GM18505 (cell line): Measurements from ENCODE around the gene TMX2.

Experiments used
- ATAC-seq: cut with Tn5 transposase; IDR thresholded peaks from one replicate; pipeline ENCODE4 v1.9.1; 2021; ENCODE audit not compliant: unreplicated experiment
- POLR2A ChIP-seq: IDR thresholded peaks from 4 replicates; pipeline ENCODE4 v1.6.1; 2011; ENCODE audit warnings: borderline replicate concordance; ENCODE audit not compliant: insufficient read depth, insufficient read length; ENCODE audit errors: extremely low read depth

Gene TMX2

GRCh38 chr11:57764021-57764420, 51.6 kb downstream of the TMX2 start:
- TF ChIP-seq POLR2A, result no peak

DNA sequence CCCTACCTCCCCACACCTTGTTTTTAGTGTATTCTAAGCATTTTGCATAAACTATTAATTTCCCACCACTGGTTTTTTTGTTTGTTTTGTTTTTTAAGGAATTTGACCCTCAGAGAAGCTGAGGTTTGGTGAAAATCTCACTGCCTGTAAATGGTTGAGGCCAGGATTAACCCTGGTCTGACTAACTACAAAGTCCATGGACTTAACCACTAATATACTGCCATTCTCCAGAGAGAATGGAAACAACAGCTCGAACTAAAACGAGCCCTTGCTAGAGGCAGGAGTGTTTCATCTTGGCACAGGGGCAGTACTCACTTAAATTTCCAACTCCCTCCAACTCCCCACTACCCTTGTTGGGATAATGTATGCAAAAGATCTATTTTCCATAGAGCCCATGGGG, 52.2 kb downstream of the TMX2 start:
- TF ChIP-seq POLR2A, result no peak
- no peak for ATAC-seq

More at GRCh38 chr11:57764021-57764420, 51.6 kb downstream of the TMX2 start:
- ATAC-seq, result no peak

GRCh38 chr11:57764972-57765371, 52.6 kb downstream of the TMX2 start:
- ATAC-seq, result no peak
- no peak for TF ChIP-seq POLR2A

GRCh38 chr11:57770793-57771192, 58.4 kb downstream of the TMX2 start:
- no peak for ATAC-seq
- no peak for TF ChIP-seq POLR2A

GRCh38 chr11:57771365-57771764, 59.0 kb downstream of the TMX2 start:
- ATAC-seq, result no peak
- no peak for TF ChIP-seq POLR2A

DNA sequence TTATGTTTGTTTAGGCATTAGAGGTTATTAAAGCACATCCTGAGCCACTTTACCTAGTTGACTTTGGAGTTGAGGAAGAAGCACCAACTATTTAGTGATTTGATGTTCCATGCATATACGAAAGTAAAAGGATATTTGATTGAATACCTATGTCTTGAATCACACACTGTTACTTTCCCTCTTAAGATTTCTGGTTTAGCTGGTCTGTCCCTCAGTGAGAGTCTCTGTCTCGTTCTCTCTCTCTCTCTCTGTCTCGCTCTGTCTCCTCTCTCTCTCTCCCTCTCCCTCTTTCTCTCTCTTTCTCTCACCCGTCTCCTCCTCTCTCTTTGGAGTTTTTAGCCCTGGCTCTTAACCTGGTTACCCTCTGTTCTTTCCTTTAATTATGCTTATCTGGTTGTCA, 60.2 kb downstream of the TMX2 start:
- no peak for TF ChIP-seq POLR2A
- no peak for ATAC-seq

- TF ChIP-seq POLR2A, result no peak
- ATAC-seq, result no peak
Measured at GRCh38 chr11:57773026-57773598, 60.7 kb downstream of the TMX2 start.

GRCh38 chr11:57775491-57775890, 63.1 kb downstream of the TMX2 start:
- ATAC-seq, result no peak
- TF ChIP-seq POLR2A, result no peak

DNA sequence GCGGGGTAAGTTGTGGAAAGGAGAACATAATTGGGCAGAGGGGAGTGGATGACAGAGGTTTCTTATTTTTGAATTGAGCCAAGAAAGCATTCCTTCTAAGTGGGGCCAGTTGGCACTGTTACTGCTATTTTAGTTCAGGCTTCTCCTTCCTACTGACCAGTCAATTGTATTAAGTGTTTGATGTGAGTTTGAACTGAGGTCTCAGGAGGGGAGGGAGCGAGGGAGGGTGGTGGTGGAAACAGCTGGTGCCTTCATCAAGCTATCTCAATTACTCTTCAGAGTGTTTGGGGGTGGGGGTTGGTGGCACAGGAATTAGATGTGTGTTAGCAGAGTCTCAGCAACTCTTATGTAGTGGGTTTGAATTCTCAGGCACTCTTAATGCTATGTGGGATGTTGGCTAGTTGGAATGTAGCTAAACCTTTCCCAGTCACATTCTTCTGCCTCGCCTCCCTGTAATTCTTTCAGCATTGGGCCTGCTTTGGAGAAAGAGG, 63.7 kb downstream of the TMX2 start:
- ATAC-seq, result no peak
- TF ChIP-seq POLR2A, result no peak

DNA sequence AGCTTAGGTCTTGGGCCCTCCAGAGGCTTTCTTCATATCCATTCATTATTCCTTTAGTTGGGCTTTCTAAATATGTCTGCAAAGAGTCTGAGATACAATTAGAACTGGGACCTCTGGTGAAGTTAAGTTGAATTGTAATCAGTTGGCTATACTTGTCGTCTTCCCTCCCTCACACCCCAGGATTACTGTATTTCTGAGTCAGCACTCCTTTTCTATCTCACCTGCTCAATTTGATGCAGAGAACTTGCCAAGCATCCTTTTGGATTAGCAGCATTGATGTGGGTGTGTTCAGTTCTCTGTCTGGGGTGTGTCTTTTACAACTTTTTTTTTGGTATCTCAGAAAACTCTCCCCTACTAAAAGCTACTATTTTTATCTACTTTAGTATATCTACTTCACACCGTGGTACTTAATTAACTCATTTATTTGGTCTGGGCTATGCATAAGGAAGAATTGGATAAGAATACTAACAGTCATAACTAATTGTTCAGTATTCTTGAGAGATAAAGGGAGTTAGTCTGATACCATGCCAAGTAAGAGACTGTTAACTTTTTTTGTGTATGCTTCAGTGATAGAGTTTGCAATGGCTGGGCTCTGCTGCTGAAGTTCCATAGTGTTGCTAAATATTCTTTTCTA, 64.3 kb downstream of the TMX2 start:
- TF ChIP-seq POLR2A, result no peak
- ATAC-seq, result no peak

GRCh38 chr11:57777969-57778317, 65.5 kb downstream of the TMX2 start:
- TF ChIP-seq POLR2A, result no peak
- no peak for ATAC-seq

DNA sequence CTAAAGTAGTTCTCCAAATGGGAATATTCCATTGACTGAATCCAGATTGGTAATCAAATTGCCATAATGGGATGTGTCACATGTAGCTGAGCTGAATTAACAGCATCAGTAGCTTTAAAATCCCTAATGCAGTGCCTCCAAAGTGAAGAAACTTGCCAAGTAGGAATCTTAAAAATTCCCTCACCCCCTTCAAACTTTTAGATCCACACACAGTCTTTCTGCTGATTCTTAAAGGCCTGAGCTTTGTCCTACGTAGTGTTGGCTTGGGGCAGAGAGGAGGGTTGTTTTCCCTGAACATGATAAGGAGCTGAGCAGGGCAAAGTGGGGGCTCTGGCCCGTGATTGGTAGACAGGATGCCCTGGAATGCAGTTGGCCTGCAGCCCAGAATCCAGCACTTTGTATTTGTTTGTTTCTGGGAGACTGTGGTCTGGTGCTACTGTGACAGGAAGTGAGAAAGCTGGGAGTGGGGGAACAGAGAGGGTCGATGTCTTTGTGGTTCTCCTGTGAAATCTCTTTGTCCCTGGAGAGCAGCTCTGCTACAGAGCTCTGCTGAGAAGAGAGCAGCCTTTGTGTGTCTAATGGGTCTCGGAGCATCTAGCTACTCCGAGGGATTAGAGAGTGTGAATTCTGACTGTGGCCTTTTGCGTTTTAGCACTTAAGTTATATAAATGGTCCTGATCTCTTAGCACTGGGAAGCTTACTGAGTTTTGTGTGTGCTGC, 66.1 kb downstream of the TMX2 start:
- TF ChIP-seq POLR2A, result no peak
- ATAC-seq, result no peak

- ATAC-seq, result no peak
- no peak for TF ChIP-seq POLR2A
Measured at GRCh38 chr11:57779276-57779675, 66.9 kb downstream of the TMX2 start.

DNA sequence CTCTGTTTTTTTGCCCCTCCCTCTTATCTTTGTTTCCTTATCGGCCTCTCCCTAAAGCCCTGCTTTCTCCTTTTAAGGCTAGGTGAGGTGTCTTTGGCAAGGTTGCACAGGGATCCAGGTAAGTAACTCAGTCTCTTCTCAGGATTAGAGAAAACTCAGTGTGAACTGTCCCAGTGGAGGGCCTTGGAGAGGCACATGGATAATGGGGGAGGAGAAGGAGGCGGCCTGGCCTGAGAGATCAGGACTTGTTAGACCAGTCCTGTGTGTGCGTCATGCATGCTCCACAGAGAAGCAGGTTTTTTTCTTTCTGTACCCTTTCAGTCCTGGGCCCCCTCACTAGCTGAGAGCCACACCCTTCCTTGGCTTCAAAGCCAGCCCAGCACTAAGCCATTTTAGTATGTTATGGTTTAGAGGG, 69.1 kb downstream of the TMX2 start:
- no peak for ATAC-seq
- TF ChIP-seq POLR2A, result no peak
